Measurements from ENCODE around the gene ANKS1B. TPM values are rescaled to one million over a fixed set of nuclear protein-coding genes. Genes with fewer than 3 reads are reported as not detected.

Gene ANKS1B
- total RNA-seq, 1 experiment from 2014 or later, result 0.54 TPM

- ChIA-PET POLR2A (no interaction called here), RAD21 (ENCODE audit: low non-redundant PET in 1 of 2, low total read pairs in 2 of 2, uncharacterized antibody in 2 of 2, unreplicated experiment in 2 of 2) (no interaction called here), CTCF (interaction anchor here (0.9 to 1.2 kb wide), 2 partner anchors 9 to 247 kb away, joined by 3 to 5 read pairs; no protein-coding TSS in a partner anchor)
- no peak for TF ChIP-seq TCF7L2 (IDR thresholded peaks at IDR 0.05; ENCODE audit: borderline replicate concordance, extremely low read depth, insufficient read depth, insufficient read length)
- TF ChIP-seq CTCF (IDR thresholded peaks at IDR 0.05 in 2 of 3, conservative IDR thresholded peaks at IDR 0.05 in 1 of 3; ENCODE audit: borderline replicate concordance in 1 of 3, insufficient read depth in 1 of 3, low read depth in 2 of 3, low read length in 2 of 3), result no peak
- TF ChIP-seq ELF1 (IDR thresholded peaks at IDR 0.05; ENCODE audit: borderline replicate concordance, low read depth), result no peak
- Histone ChIP-seq H3K4me3 (replicated peaks in 1 of 2; ENCODE audit: low read depth in 1 of 2, low read length in 2 of 2) (no peak overlapping the region), H3K4me2 (ENCODE audit: low read length) (no peak overlapping the region), H3K9me3 (ENCODE audit: control insufficient read depth in 1 of 2, insufficient read depth in 1 of 2, low read depth in 1 of 2, low read length in 2 of 2) (no peaks in the 10 kb centered on the region), H3K27me3 (ENCODE audit: insufficient read depth, low read length) (peaks cover 4% of the 10 kb centered on the region; the same call in 1 of the 2 replicates), H3K27ac (ENCODE audit: low read depth, low read length) (no peak overlapping the region), H3K4me1 (ENCODE audit: control insufficient read depth in 1 of 2, insufficient read depth in 2 of 2, low read length in 2 of 2) (peaks cover 0 to 7% of the 10 kb centered on the region in 2 experiments; a peak in 1 of 4 replicates), H2AFZ (ENCODE audit: low read depth, low read length, poor library complexity, severe bottlenecking) (no peak overlapping the region), H4K20me1 (ENCODE audit: insufficient read depth) (no peaks in the 10 kb centered on the region), H3K9ac (ENCODE audit: low read length) (no peak overlapping the region), H3K79me2 (ENCODE audit: insufficient read depth, low read length) (no peaks in the 10 kb centered on the region), H3K9me2 (ENCODE audit: insufficient read depth) (no peaks in the 10 kb centered on the region), H3K36me3 (ENCODE audit: control insufficient read depth in 1 of 2, insufficient read depth in 2 of 2, low read length in 2 of 2) (no peaks in the 10 kb centered on the region)
- BruUV-seq (replicated peaks), result no TSS peak
- intact Hi-C loops (cut with micrococcal nuclease), result no loop called here
- DNase-seq (ENCODE audit: low read depth, low spot score), result no peak
- ATAC-seq, result no peak
These were observed 1233.1 kb downstream of the ANKS1B start for GRCh38 chr12:98751580-98752115.

- no TSS peak for BruUV-seq (replicated peaks)
- no peaks in the 10 kb centered on the region for H3K9me2 ChIP-seq (ENCODE audit: insufficient read depth)
- H3K27ac ChIP-seq (ENCODE audit: low read depth, low read length), result no peak overlapping the region
- no peaks in the 10 kb centered on the region for H4K20me1 ChIP-seq (ENCODE audit: insufficient read depth)
- H3K9ac ChIP-seq (ENCODE audit: low read length), result no peak overlapping the region
- no peak for ATAC-seq
- DNase-seq (ENCODE audit: low read depth, low spot score), result no peak
- no peak overlapping the region for H3K4me3 ChIP-seq (replicated peaks in 1 of 2; ENCODE audit: low read depth in 1 of 2, low read length in 2 of 2)
- H3K36me3 ChIP-seq (ENCODE audit: control insufficient read depth in 1 of 2, insufficient read depth in 2 of 2, low read length in 2 of 2), result no peaks in the 10 kb centered on the region
- RAD21 ChIA-PET (ENCODE audit: low non-redundant PET in 1 of 2, low total read pairs in 2 of 2, uncharacterized antibody in 2 of 2, unreplicated experiment in 2 of 2), result no interaction called here
- POLR2A ChIA-PET, result no interaction called here
- no peaks in the 10 kb centered on the region for H3K79me2 ChIP-seq (ENCODE audit: insufficient read depth, low read length)
- H3K27me3 ChIP-seq (ENCODE audit: insufficient read depth, low read length), result peaks cover 9% of the 10 kb centered on the region; the same call in 1 of the 2 replicates
- H3K4me2 ChIP-seq (ENCODE audit: low read length), result no peak overlapping the region
- H3K9me3 ChIP-seq (ENCODE audit: control insufficient read depth in 1 of 2, insufficient read depth in 1 of 2, low read depth in 1 of 2, low read length in 2 of 2), result no peaks in the 10 kb centered on the region
- TF ChIP-seq MAX (IDR thresholded peaks at IDR 0.05) (no peak), CEBPB (IDR thresholded peaks at IDR 0.05; ENCODE audit: low read depth) (no peak), ZNF274 (IDR thresholded peaks at IDR 0.05; ENCODE audit: low read depth, low read length) (no peak), SP1 (IDR thresholded peaks at IDR 0.05; ENCODE audit: low read depth) (no peak), YY1 (IDR thresholded peaks at IDR 0.05; ENCODE audit: extremely low read depth, insufficient replicate concordance, low read depth, low read length) (no peak), FOSL1 (IDR thresholded peaks at IDR 0.05; ENCODE audit: low read depth) (no peak)
- intact Hi-C loops (cut with micrococcal nuclease), result no loop called here
- CTCF ChIA-PET, result no interaction called here
- H2AFZ ChIP-seq (ENCODE audit: low read depth, low read length, poor library complexity, severe bottlenecking), result no peak overlapping the region
- H3K4me1 ChIP-seq (ENCODE audit: control insufficient read depth in 1 of 2, insufficient read depth in 2 of 2, low read length in 2 of 2), result peaks cover 0 to under 1% of the 10 kb centered on the region in 2 experiments; a peak in 1 of 4 replicates
These were observed 1234.2 kb downstream of the ANKS1B start for GRCh38 chr12:98750511-98750910.

Data from HCT116 (cell line).